Aortic smooth muscle cell (primary cell): ENCODE data around the gene CD300A. TPM values are rescaled to one million over a fixed set of nuclear protein-coding genes. Genes with fewer than 3 reads are reported as not detected.

Experiments
- total RNA-seq: library from RNA; depleted of rRNA; stranded (reverse); fragments of >200 nt; gene quantifications from 2 replicates; pipeline ENCODE4 v1.2.3, GENCODE V29; 2014

The CD300A gene
- not detected in 2 replicates for total RNA-seq

GRCh38 chr17:74466111-74466827, at the start of gene CD300A:
TSS of gene CD300A (plus strand) at chr17:74466634. CDS start at chr17:74466704, 70 bp downstream.

GRCh38 chr17:74431568-74432423, 34.6 kb upstream of the CD300A start, which contains the start of gene GPRC5C:
TSS of gene GPRC5C (plus strand) at chr17:74432088. CDS start at chr17:74439777, 7,689 bp downstream.

GRCh38 chr17:74531231-74531761, 64.9 kb downstream of the CD300A start, which contains the start of gene CD300LB:
TSS of gene CD300LB (minus strand) at chr17:74531475. CDS start at chr17:74531350, 125 bp downstream.

Other genes starting within 250 kb of the CD300A start
- not detected in 2 replicates for gene DNAI2, start 192.4 kb upstream of the CD300A start, total RNA-seq
- 0.44 and 1.2 TPM in 2 replicates for gene KIF19, start 140.4 kb upstream of the CD300A start, total RNA-seq
- gene BTBD17, start 104.8 kb upstream of the CD300A start, total RNA-seq = not detected in 2 replicates
- gene GPR142, start 99.1 kb upstream of the CD300A start, total RNA-seq = not detected in 2 replicates
- 24.6 and 24.9 TPM in 2 replicates for gene GPRC5C, start 34.5 kb upstream of the CD300A start, total RNA-seq
- not detected in 2 replicates for gene CD300LB, start 64.8 kb downstream of the CD300A start, total RNA-seq
- gene CD300C, start 79.5 kb downstream of the CD300A start, total RNA-seq = 0.13 TPM in 1 of 2 replicates, not detected in the other
- not detected in 2 replicates for gene CD300H, start 100.9 kb downstream of the CD300A start, total RNA-seq
- not detected in 2 replicates for gene CD300LD, start 125.6 kb downstream of the CD300A start, total RNA-seq
- gene CD300E, start 157.1 kb downstream of the CD300A start, total RNA-seq = not detected in 2 replicates
- not detected in 2 replicates for gene CD300LF, start 246.3 kb downstream of the CD300A start, total RNA-seq